Hepatocyte (in vitro differentiated cells): ENCODE results near the gene DUSP8.

Experiments
- CTCF ChIP-seq: fragments of 200-600 bp; sonication (generic); IDR thresholded peaks from 2 replicates; pipeline ENCODE4 v1.5.1; 2016; ENCODE audit warnings: antibody characterized with exemption, mild to moderate bottlenecking; ENCODE audit not compliant: poor library complexity
- EZH2 ChIP-seq: fragments of 200-600 bp; sonication (generic); IDR thresholded peaks from 2 replicates; pipeline ENCODE4 v1.6.1; 2016; ENCODE audit warnings: antibody characterized with exemption, mild to moderate bottlenecking, borderline replicate concordance
- EZH2phosphoT487 ChIP-seq: fragments of 200-600 bp; sonication (generic); IDR thresholded peaks from one replicate; pipeline ENCODE4 v1.6.1; 2018; ENCODE audit warnings: antibody characterized with exemption, mild to moderate bottlenecking, low read depth, moderate library complexity; ENCODE audit not compliant: unreplicated experiment, severe bottlenecking

DNA sequence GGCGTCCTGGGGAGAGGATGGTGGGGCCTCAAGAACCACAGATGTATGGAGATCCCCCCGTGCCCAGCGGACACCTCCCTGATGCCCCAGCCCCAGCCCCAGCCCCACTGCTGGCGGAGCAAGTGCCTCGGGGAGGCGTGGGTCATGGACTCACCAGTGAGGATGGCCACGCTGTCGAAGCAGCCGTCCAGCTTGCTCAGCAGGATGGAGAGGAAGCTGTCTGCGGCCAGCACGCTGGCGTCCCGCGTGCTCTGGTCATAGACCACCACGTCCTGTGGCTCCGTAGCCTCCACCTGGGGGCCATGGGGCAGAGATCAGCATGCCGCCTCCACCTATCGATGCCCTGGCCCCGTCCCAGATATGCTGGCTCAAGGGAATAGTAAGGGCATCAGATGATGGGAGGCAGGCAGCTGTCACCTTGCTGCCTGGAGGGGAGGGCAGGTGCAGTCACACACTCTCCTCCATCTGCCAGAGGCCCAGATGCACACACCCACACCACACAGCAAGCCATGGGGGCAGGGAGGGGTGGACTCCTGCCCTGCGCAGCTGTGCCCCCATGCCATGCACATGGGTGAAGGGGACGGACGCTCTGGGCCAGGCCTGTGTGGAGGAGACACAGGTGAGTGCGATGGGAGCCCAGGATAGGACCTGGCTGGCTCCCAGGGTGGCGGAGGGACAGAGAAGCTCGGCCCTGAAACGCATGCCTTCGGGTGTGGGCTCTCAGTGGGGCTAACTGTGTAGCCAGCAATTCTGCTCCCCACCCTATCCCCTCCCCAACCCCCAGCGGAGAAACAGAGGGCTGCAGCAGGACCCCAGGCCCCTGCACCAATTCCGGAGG lies 8.2 kb downstream of the DUSP8 start:
- TF ChIP-seq CTCF (no peak), EZH2phosphoT487 (no peak), EZH2 (no peak)
